ENCODE results near the gene DOCK10. TPM values are rescaled to one million over a fixed set of nuclear protein-coding genes. Genes with fewer than 3 reads are reported as not detected.

Gene DOCK10
- polyA plus RNA-seq, 1 donor (not counting 4 experiments of a cell fraction or from before 2014, with no cell fraction given), result 2.5 TPM

DNA sequence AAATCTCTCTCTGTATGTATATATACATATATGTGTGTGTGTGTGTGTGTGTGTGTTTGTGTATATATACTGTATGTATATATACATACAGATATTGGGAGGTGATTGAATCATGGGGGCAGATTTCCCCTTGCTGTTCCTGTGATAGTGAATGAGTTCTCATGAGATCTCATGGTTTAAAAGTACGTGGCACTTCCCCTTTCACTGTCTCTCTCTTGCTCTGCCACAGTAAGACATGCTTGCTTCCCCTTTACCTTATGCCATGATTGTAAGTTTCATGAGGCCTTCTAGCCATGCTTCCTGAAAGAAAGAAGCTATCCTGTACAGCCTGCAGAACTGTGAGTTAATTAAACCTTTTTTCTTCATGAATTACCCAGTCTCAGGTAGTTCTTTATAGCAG, 307.3 kb downstream of the DOCK10 start:
- Histone ChIP-seq H3K9me3 (ENCODE audit: control insufficient read depth, low read depth, low read length) (peaks cover 1% of the 10 kb centered on the region), H3K36me3 (ENCODE audit: control insufficient read depth in 2 of 2, extremely low read depth in 1 of 2, insufficient read depth in 2 of 2, low read length in 2 of 2) (no peaks in the 10 kb centered on the region), H3K79me2 (ENCODE audit: control insufficient read depth, insufficient read depth, low read length) (no peaks in the 10 kb centered on the region), H3K4me3 (ENCODE audit: control insufficient read depth in 2 of 3, extremely low read depth in 1 of 3, insufficient read depth in 2 of 3, low read depth in 1 of 3, low read length in 3 of 3) (no peak overlapping the region), H3K4me2 (ENCODE audit: control insufficient read depth, extremely low read depth, insufficient read depth, low read depth, low read length) (no peak overlapping the region), H2AFZ (ENCODE audit: control insufficient read depth, low read length) (no peak overlapping the region), H3K9ac (ENCODE audit: control insufficient read depth, extremely low read depth, insufficient read depth, low read length) (no peak overlapping the region), H3K27ac (ENCODE audit: control insufficient read depth, insufficient read depth, low read length) (no peak overlapping the region), H4K20me1 (ENCODE audit: control insufficient read depth, extremely low read depth, insufficient read depth, low read length) (no peaks in the 10 kb centered on the region), H3K9me1 (ENCODE audit: control insufficient read depth, extremely low read depth, insufficient read depth, low read length) (no peaks in the 10 kb centered on the region), H3K4me1 (ENCODE audit: control insufficient read depth, extremely low read depth, insufficient read depth, low read length) (no peaks in the 10 kb centered on the region), H3K27me3 (ENCODE audit: control insufficient read depth, extremely low read depth, insufficient read depth, low read length) (no peaks in the 10 kb centered on the region)
- no peak for TF ChIP-seq EZH2 (IDR thresholded peaks at IDR 0.05; ENCODE audit: low read length)
- no peak for DNase-seq (ENCODE audit: low read depth, low spot score)
- no peak for FAIRE-seq
- dilution Hi-C loops (cut with MboI; ENCODE audit: extremely low pct_ligation_motif_present, low sequenced_read_pairs), result no loop called here

DNA sequence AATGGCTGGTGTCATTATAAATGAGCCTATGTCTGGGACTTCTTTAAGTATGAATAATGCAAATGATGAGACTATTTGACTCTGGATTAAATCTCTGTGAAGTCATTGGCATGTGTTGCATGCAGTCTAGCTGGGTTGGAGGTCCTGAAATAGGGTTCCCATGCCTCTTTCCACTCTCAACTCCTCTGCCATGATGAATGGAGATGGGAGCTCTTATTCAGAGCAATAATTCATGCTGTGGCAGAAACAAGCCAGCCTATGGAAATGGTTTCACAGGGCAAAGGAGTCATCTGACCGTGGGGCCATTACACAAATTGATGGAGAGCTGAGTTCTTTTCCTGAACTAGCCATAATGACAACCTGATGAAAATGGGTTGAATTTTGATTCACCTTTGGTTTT, 310.6 kb downstream of the DOCK10 start:
- no peak overlapping the region for H3K4me2 ChIP-seq (ENCODE audit: control insufficient read depth, extremely low read depth, insufficient read depth, low read depth, low read length)
- no peak for TF ChIP-seq EZH2 (IDR thresholded peaks at IDR 0.05; ENCODE audit: low read length)
- TF ChIP-seq, protein P1, sequence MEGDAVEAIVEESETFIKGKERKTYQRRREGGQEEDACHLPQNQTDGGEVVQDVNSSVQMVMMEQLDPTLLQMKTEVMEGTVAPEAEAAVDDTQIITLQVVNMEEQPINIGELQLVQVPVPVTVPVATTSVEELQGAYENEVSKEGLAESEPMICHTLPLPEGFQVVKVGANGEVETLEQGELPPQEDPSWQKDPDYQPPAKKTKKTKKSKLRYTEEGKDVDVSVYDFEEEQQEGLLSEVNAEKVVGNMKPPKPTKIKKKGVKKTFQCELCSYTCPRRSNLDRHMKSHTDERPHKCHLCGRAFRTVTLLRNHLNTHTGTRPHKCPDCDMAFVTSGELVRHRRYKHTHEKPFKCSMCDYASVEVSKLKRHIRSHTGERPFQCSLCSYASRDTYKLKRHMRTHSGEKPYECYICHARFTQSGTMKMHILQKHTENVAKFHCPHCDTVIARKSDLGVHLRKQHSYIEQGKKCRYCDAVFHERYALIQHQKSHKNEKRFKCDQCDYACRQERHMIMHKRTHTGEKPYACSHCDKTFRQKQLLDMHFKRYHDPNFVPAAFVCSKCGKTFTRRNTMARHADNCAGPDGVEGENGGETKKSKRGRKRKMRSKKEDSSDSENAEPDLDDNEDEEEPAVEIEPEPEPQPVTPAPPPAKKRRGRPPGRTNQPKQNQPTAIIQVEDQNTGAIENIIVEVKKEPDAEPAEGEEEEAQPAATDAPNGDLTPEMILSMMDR (optimal IDR thresholded peaks at IDR 0.05 in 1 of 3, IDR thresholded peaks at IDR 0.05 in 1 of 3, conservative IDR thresholded peaks at IDR 0.05 in 1 of 3; ENCODE audit: extremely low read depth in 1 of 3, insufficient read depth in 2 of 3, low read length in 3 of 3), result no peak
- FAIRE-seq (no peak), DNase-seq (ENCODE audit: low read depth, low spot score) (no peak)
- no peaks in the 10 kb centered on the region for H4K20me1 ChIP-seq (ENCODE audit: control insufficient read depth, extremely low read depth, insufficient read depth, low read length)
- H3K4me1 ChIP-seq (ENCODE audit: control insufficient read depth, extremely low read depth, insufficient read depth, low read length), result no peaks in the 10 kb centered on the region
- H3K27me3 ChIP-seq (ENCODE audit: control insufficient read depth, extremely low read depth, insufficient read depth, low read length), result no peaks in the 10 kb centered on the region
- no peak overlapping the region for H3K27ac ChIP-seq (ENCODE audit: control insufficient read depth, insufficient read depth, low read length)
- no peaks in the 10 kb centered on the region for H3K79me2 ChIP-seq (ENCODE audit: control insufficient read depth, insufficient read depth, low read length)
- dilution Hi-C loops (cut with MboI; ENCODE audit: extremely low pct_ligation_motif_present, low sequenced_read_pairs), result no loop called here
- H3K9me3 ChIP-seq (ENCODE audit: control insufficient read depth, low read depth, low read length), result peaks cover 1% of the 10 kb centered on the region
- H3K9me1 ChIP-seq (ENCODE audit: control insufficient read depth, extremely low read depth, insufficient read depth, low read length), result no peaks in the 10 kb centered on the region
- H3K36me3 ChIP-seq (ENCODE audit: control insufficient read depth in 2 of 2, extremely low read depth in 1 of 2, insufficient read depth in 2 of 2, low read length in 2 of 2), result no peaks in the 10 kb centered on the region
- no peak overlapping the region for H2AFZ ChIP-seq (ENCODE audit: control insufficient read depth, low read length)
- H3K4me3 ChIP-seq (ENCODE audit: control insufficient read depth in 2 of 3, extremely low read depth in 1 of 3, insufficient read depth in 2 of 3, low read depth in 1 of 3, low read length in 3 of 3), result no peak overlapping the region
- no peak overlapping the region for H3K9ac ChIP-seq (ENCODE audit: control insufficient read depth, extremely low read depth, insufficient read depth, low read length)

DNA sequence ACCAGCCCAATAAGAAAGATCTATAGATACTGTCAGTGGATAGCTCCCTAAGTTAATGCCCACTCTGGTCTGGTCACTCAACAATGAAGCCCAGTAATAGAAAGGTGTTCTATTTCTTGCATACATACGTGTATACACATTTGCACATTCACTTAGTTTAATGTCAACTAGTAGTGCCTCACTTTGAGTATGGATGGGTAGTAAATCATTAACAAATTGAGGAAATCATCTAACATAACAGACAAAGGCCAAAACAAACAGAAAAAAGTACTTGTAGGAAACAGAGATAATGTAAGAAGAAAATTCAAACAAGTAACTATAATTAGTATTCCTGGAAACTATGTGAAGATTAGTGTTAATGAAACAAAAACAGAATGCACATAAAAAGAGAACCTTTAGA, 312.8 kb downstream of the DOCK10 start:
- H3K4me3 ChIP-seq (ENCODE audit: control insufficient read depth in 2 of 3, extremely low read depth in 1 of 3, insufficient read depth in 2 of 3, low read depth in 1 of 3, low read length in 3 of 3), result no peak overlapping the region
- dilution Hi-C loops (cut with MboI; ENCODE audit: extremely low pct_ligation_motif_present, low sequenced_read_pairs), result no loop called here
- no peaks in the 10 kb centered on the region for H3K4me1 ChIP-seq (ENCODE audit: control insufficient read depth, extremely low read depth, insufficient read depth, low read length)

More for the DNA sequence above, 312.8 kb downstream of the DOCK10 start:
- Histone ChIP-seq H4K20me1 (ENCODE audit: control insufficient read depth, extremely low read depth, insufficient read depth, low read length) (no peaks in the 10 kb centered on the region), H3K27me3 (ENCODE audit: control insufficient read depth, extremely low read depth, insufficient read depth, low read length) (no peaks in the 10 kb centered on the region), H3K4me2 (ENCODE audit: control insufficient read depth, extremely low read depth, insufficient read depth, low read depth, low read length) (no peak overlapping the region), H3K79me2 (ENCODE audit: control insufficient read depth, insufficient read depth, low read length) (no peaks in the 10 kb centered on the region), H3K9me3 (ENCODE audit: control insufficient read depth, low read depth, low read length) (no peaks in the 10 kb centered on the region), H3K36me3 (ENCODE audit: control insufficient read depth in 2 of 2, extremely low read depth in 1 of 2, insufficient read depth in 2 of 2, low read length in 2 of 2) (no peaks in the 10 kb centered on the region), H2AFZ (ENCODE audit: control insufficient read depth, low read length) (no peak overlapping the region), H3K9me1 (ENCODE audit: control insufficient read depth, extremely low read depth, insufficient read depth, low read length) (no peaks in the 10 kb centered on the region), H3K27ac (ENCODE audit: control insufficient read depth, insufficient read depth, low read length) (no peak overlapping the region), H3K9ac (ENCODE audit: control insufficient read depth, extremely low read depth, insufficient read depth, low read length) (no peak overlapping the region)
- FAIRE-seq, result no peak
- TF ChIP-seq, protein P1 (optimal IDR thresholded peaks at IDR 0.05 in 1 of 3, IDR thresholded peaks at IDR 0.05 in 1 of 3, conservative IDR thresholded peaks at IDR 0.05 in 1 of 3; ENCODE audit: extremely low read depth in 1 of 3, insufficient read depth in 2 of 3, low read length in 3 of 3), result no peak
- DNase-seq (ENCODE audit: low read depth, low spot score), result no peak
